Measurements from ENCODE around the gene RGS16.
A peak's percentile ranks its signal among the peaks of the same experiment; 100 is the strongest.

- no peak for TF ChIP-seq EZH2phosphoT487 (IDR thresholded peaks at IDR 0.05; ENCODE audit: low read depth, severe bottlenecking, unreplicated experiment)
- no peak for TF ChIP-seq CTCF (IDR thresholded peaks at IDR 0.05; ENCODE audit: poor library complexity)
- TF ChIP-seq EZH2 (IDR thresholded peaks at IDR 0.05; ENCODE audit: borderline replicate concordance) = peak; percentile 37
Measured at GRCh38 chr1:182615468-182616129, 11.4 kb upstream of the RGS16 start.
